K562 (cell line): ENCODE data around the gene MAGI2. TPM values are rescaled to one million over a fixed set of nuclear protein-coding genes. Genes with fewer than 3 reads are reported as not detected.

Experiments
- ATAC-seq: fragments of 200-7000 bp; cut with Tn5 transposase; 3 replicates; pipeline ENCODE4 v1.9.1; 2020; ENCODE audit warnings: moderate library complexity
- BruUV-seq: library from RNA; stranded (reverse); fragments of 400-500 nt; replicated peaks from 2 replicates; lab custom pipeline; 2021; lab: Mats Ljungman, UMichigan
- CTCF ChIA-PET: fragments of 300-600 bp; formaldehyde crosslinking; extraction: SDS; loops from one replicate; lab custom pipeline; 2021; ENCODE audit warnings: low intra/inter-chr PET ratio; lab: Yijun Ruan, JAX
- POLR2A ChIA-PET: fragments of 300-600, 350-650 bp; sonication (Branson Sonifier 250); formaldehyde crosslinking; extraction: SDS; loops from one replicate; lab custom pipeline; 2021; ENCODE audit warnings: antibody characterized with exemption, inconsistent platforms; lab: Yijun Ruan, JAX
- DNase-seq, 4 experiments: peaks; one replicate each; pipeline versions ENCODE4 v3.0.0 to v3.0.0-alpha.2; 2011 to 2018; ENCODE audit warnings: low spot score in 3 of 4, mixed read lengths in 3 of 4; ENCODE audit errors: extremely low read depth in 1 of 4
- FAIRE-seq: peaks from 2 replicates; lab custom pipeline; 2011; peaks lifted over from hg19 to GRCh38; lab: Jason Lieb, UNC
- H2AFZ ChIP-seq: 2 replicates; pipeline ENCODE4 v1.6.0; 2011; ENCODE audit warnings: low read depth, low read length, control low read depth, inconsistent platforms
- H3K27ac ChIP-seq: fragments of 200-600 bp; 3 replicates; pipeline ENCODE4 v1.8.0; 2011; ENCODE audit warnings: low read depth, mild to moderate bottlenecking, control low read depth, inconsistent platforms, low read length, moderate library complexity, mixed read lengths; ENCODE audit errors: extremely low read depth
- H3K27me3 ChIP-seq, 2 experiments: fragments of 300-600 bp in 1 of 2; 2 replicates in 1 of 2; 3 replicates in 1 of 2; pipeline versions ENCODE4 v1.6.0 to v1.8.0; 2011; ENCODE audit warnings: inconsistent platforms in 2 of 2, low read length in 2 of 2, mild to moderate bottlenecking in 1 of 2, mixed read lengths in 1 of 2, moderate library complexity in 1 of 2; ENCODE audit not compliant: control insufficient read depth in 2 of 2, insufficient read depth in 2 of 2
- H3K36me3 ChIP-seq: fragments of 300-600 bp; 3 replicates; pipeline ENCODE4 v1.8.0; 2011; ENCODE audit warnings: mild to moderate bottlenecking, low read length, inconsistent platforms; ENCODE audit not compliant: control insufficient read depth, insufficient read depth
- H3K4me1 ChIP-seq, 2 experiments: fragments of 200-600 bp in 1 of 2; replicated peaks in 1 of 2; 2 replicates in 1 of 2; 3 replicates in 1 of 2; pipeline versions ENCODE4 v1.5.1 to v1.8.0; 2011; ENCODE audit warnings: inconsistent platforms in 2 of 2, low read length in 2 of 2, mild to moderate bottlenecking in 1 of 2, mixed read lengths in 1 of 2, moderate library complexity in 1 of 2; ENCODE audit not compliant: control insufficient read depth in 2 of 2, insufficient read depth in 2 of 2
- H3K4me2 ChIP-seq: 2 replicates; pipeline ENCODE4 v1.6.1; 2011; ENCODE audit warnings: low read length, control low read depth, inconsistent platforms, mixed read lengths; ENCODE audit not compliant: insufficient read depth
- H3K4me3 ChIP-seq: fragments of 200-600 bp; sonication (generic), shearing (Covaris generic); 2 replicates; pipeline ENCODE4 v1.5.1; 2016; ENCODE audit warnings: control low read depth, inconsistent platforms
- H3K79me2 ChIP-seq: fragments of 200-600 bp; 3 replicates; pipeline ENCODE4 v1.8.0; 2011; ENCODE audit warnings: low read length, inconsistent platforms; ENCODE audit not compliant: control insufficient read depth, insufficient read depth
- H3K9ac ChIP-seq, 2 experiments: 2 replicates each; pipeline versions ENCODE4 v1.6.0 to v1.6.1; 2011; ENCODE audit warnings: low read depth in 2 of 2, low read length in 2 of 2, control low read depth in 1 of 2, inconsistent platforms in 1 of 2, mild to moderate bottlenecking in 1 of 2, mixed read lengths in 1 of 2; ENCODE audit not compliant: insufficient read depth in 1 of 2
- H3K9me1 ChIP-seq: one replicate; pipeline ENCODE4 v1.6.0; 2011; ENCODE audit warnings: inconsistent platforms, mild to moderate bottlenecking, low read length, moderate library complexity; ENCODE audit not compliant: control insufficient read depth, insufficient read depth
- H3K9me3 ChIP-seq: replicated peaks from 2 replicates; pipeline ENCODE4 v1.5.1; 2011; ENCODE audit warnings: low read depth, low read length, inconsistent platforms; ENCODE audit not compliant: control insufficient read depth, insufficient read depth
- H4K20me1 ChIP-seq: replicated peaks from 2 replicates; pipeline ENCODE4 v1.6.1; 2011; ENCODE audit warnings: low read length, inconsistent platforms, mixed read lengths; ENCODE audit not compliant: control insufficient read depth, insufficient read depth
- BACH1 ChIP-seq: fragments of 200-800 bp; sonication (Bioruptor generic); IDR thresholded peaks from 2 replicates; pipeline ENCODE4 v1.6.1; 2016; ENCODE audit warnings: missing genetic modification characterization, missing compliant biosample characterization
- DIDO1 ChIP-seq: fragments of 450-650 bp; IDR thresholded peaks from 2 replicates; pipeline ENCODE4 v1.6.1; 2016; ENCODE audit warnings: low read depth, missing biosample characterization, missing genetic modification characterization
- E2F5 ChIP-seq: sonication (generic); formaldehyde crosslinking; IDR thresholded peaks from 2 replicates; pipeline ENCODE4 v1.8.0; 2022; ENCODE audit warnings: mild to moderate bottlenecking, missing genetic modification reagents
- SMARCC2 ChIP-seq: fragments of 450-650 bp; IDR thresholded peaks from 2 replicates; pipeline ENCODE4 v1.6.1; 2017; ENCODE audit warnings: antibody characterized with exemption, moderate library complexity, mild to moderate bottlenecking, low read depth
- SREBF1 ChIP-seq: fragments of 150-350 bp; IDR thresholded peaks from 2 replicates; pipeline ENCODE4 v1.6.1; 2014; ENCODE audit warnings: antibody characterized with exemption, low read depth, low read length, borderline replicate concordance
- TAF9B ChIP-seq: fragments of 450-650 bp; IDR thresholded peaks from 2 replicates; pipeline ENCODE4 v1.6.1; 2018; ENCODE audit warnings: mild to moderate bottlenecking; ENCODE audit not compliant: partially characterized antibody
- TRIM28 ChIP-seq: fragments of 450-650 bp; IDR thresholded peaks from 2 replicates; pipeline ENCODE4 v1.6.1; 2017
- U2AF1 ChIP-seq: fragments of 200-400 bp; formaldehyde crosslinking; optimal IDR thresholded peaks from 2 replicates; pipeline ENCODE3; 2017; ENCODE audit warnings: mild to moderate bottlenecking, low read depth, low read length, moderate library complexity
- ZNF12 ChIP-seq: sonication (generic); formaldehyde crosslinking; IDR thresholded peaks from 2 replicates; pipeline ENCODE4 v1.4.0; 2020; ENCODE audit warnings: mild to moderate bottlenecking, missing genetic modification reagents
- ZNF23 ChIP-seq: fragments of 250-450 bp; sonication (Bioruptor Pico); IDR thresholded peaks from 2 replicates; pipeline ENCODE4 v1.4.0; 2020; ENCODE audit warnings: mild to moderate bottlenecking
- ZNF24 ChIP-seq: fragments of 450-650 bp; IDR thresholded peaks from 2 replicates; pipeline ENCODE4 v1.6.1; 2016
- ZNF354B ChIP-seq: fragments of 250-450 bp; sonication (Bioruptor Pico); IDR thresholded peaks from 2 replicates; pipeline ENCODE4 v1.4.0; 2020
- ZNF766 ChIP-seq: fragments of 200-800 bp; sonication (Bioruptor generic); conservative IDR thresholded peaks from 2 replicates; pipeline ENCODE4 v1.6.1; 2016; ENCODE audit warnings: missing genetic modification characterization, missing compliant biosample characterization
- WGBS: fragments of 100-300 bp; shearing (Covaris generic); methylation state at CpG from one replicate; pipeline ENCODE4 v1.1.6; 2016; ENCODE audit warnings: low coverage, mixed read lengths; ENCODE audit not compliant: insufficient coverage; ENCODE audit errors: missing lambda C conversion rate; 5-methylcytosine and 5-hydroxymethylcytosine counted together
- in situ Hi-C: fragments of 300-500 bp; cut with MboI; formaldehyde crosslinking; loops from 4 replicates; pipeline ENCODE4 v1.15.0; 2018; ENCODE audit warnings: inconsistent platforms, mixed read lengths
- intact Hi-C: fragments of 100-400 bp; cut with micrococcal nuclease; formaldehyde crosslinking; loops from 2 replicates; pipeline ENCODE4 v1.14.2; 2022
- polyA plus RNA-seq, 8 experiments: library from polyadenylated mRNA; depleted of rRNA in 4 of 8; stranded (reverse) in 5 of 8; unstranded in 3 of 8; fragments of >200 nt; fragmentation: Nextera tagmentation in 2 of 8; fragmentation: Illumina TruSeq in 1 of 8; extraction: Ambion mirVana in 2 of 8; extraction: Trizol in 1 of 8; gene quantifications; 2 replicates each; pipeline versions ENCODE4 v1.2.1 to v1.2.3, GENCODE V29; 2011 to 2014; ENCODE audit warnings: inconsistent platforms in 1 of 8, missing spikeins in 1 of 8
- total RNA-seq, 7 experiments: library from RNA; depleted of rRNA in 6 of 7; stranded (reverse); fragments of >200 nt in 6 of 7; fragmentation: Illumina TruSeq in 2 of 7; extraction: Trizol in 2 of 7; gene quantifications; 2 replicates each; pipeline versions ENCODE4 v1.2.1 to v1.2.3, GENCODE V29; 2011 to 2021; ENCODE audit warnings: low replicate concordance in 1 of 7
- TF ChIP-seq, protein P1 (sequence below): sonication (generic); formaldehyde crosslinking; IDR thresholded peaks from 2 replicates; pipeline ENCODE4 v1.5.0; 2020; ENCODE audit warnings: missing genetic modification reagents
- TF ChIP-seq, protein P2 (sequence below): fragments of 450-650 bp; formaldehyde crosslinking; IDR thresholded peaks from 2 replicates; pipeline ENCODE4 v1.4.0; 2020; ENCODE audit warnings: mild to moderate bottlenecking, moderate library complexity
- TF ChIP-seq, protein P3 (sequence below), 2 experiments: fragments of 450-650 bp; IDR thresholded peaks; 2 replicates each; pipeline ENCODE4 v1.6.1; 2016
- TF ChIP-seq, protein P4 (sequence below), 2 experiments: fragments of 250-450 bp in 1 of 2; fragments of 450-650 bp in 1 of 2; sonication (Bioruptor Pico) in 1 of 2; IDR thresholded peaks; 2 replicates each; pipeline versions ENCODE4 v1.6.1 to v1.8.0; 2016 to 2021; ENCODE audit warnings: mild to moderate bottlenecking in 2 of 2, moderate library complexity in 2 of 2, missing compliant biosample characterization in 1 of 2, missing genetic modification characterization in 1 of 2

MAGI2 gene
- total and polyA plus RNA-seq, 9 of the 15 experiments (the other 6 are each of a cell fraction or from before 2014, with no cell fraction given) = 0.27 to 1.4 (median 0.70) TPM

- Histone ChIP-seq H2AFZ (no peak overlapping the region), H3K9ac (no peak overlapping the region), H3K9me1 (no peaks in the 10 kb centered on the region), H3K79me2 (no peaks in the 10 kb centered on the region), H3K9me3 (0 out of 2 replicates have a peak, but pooled peaks cover 1% of the 10 kb centered on the region), H3K4me2 (no peak overlapping the region), H3K27ac (no peak overlapping the region), H4K20me1 (no peaks in the 10 kb centered on the region), H3K36me3 (no peaks in the 10 kb centered on the region), H3K27me3 (no peaks in the 10 kb centered on the region), H3K4me3 (no peak overlapping the region), H3K4me1 (no peaks in the 10 kb centered on the region)
- BruUV-seq = no TSS peak
- CTCF ChIA-PET = no interaction called here
- in situ Hi-C loops = no loop called here
- intact Hi-C loops = no loop called here
- DNase-seq (no peak), ATAC-seq (no peak), FAIRE-seq (no peak)
- TF ChIP-seq BACH1 (no peak), ZNF354B (no peak), SREBF1 (no peak), TAF9B (no peak), SMARCC2 (no peak), ZNF24 (no peak), E2F5 (CRISPR knock-in tag) (no peak), DIDO1 (tag) (no peak), ZNF23 (CRISPR knock-in tag) (no peak), ZNF766 (CRISPR knock-in tag) (no peak), ZNF12 (CRISPR knock-in tag) (no peak), U2AF1 (no peak), TRIM28 (no peak)
- TF ChIP-seq, protein P1, sequence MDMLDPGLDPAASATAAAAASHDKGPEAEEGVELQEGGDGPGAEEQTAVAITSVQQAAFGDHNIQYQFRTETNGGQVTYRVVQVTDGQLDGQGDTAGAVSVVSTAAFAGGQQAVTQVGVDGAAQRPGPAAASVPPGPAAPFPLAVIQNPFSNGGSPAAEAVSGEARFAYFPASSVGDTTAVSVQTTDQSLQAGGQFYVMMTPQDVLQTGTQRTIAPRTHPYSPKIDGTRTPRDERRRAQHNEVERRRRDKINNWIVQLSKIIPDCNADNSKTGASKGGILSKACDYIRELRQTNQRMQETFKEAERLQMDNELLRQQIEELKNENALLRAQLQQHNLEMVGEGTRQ (CRISPR knock-in tag) = no peak
- TF ChIP-seq, protein P2, sequence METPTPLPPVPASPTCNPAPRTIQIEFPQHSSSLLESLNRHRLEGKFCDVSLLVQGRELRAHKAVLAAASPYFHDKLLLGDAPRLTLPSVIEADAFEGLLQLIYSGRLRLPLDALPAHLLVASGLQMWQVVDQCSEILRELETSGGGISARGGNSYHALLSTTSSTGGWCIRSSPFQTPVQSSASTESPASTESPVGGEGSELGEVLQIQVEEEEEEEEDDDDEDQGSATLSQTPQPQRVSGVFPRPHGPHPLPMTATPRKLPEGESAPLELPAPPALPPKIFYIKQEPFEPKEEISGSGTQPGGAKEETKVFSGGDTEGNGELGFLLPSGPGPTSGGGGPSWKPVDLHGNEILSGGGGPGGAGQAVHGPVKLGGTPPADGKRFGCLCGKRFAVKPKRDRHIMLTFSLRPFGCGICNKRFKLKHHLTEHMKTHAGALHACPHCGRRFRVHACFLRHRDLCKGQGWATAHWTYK (CRISPR knock-in tag) = no peak
- TF ChIP-seq, protein P3, sequence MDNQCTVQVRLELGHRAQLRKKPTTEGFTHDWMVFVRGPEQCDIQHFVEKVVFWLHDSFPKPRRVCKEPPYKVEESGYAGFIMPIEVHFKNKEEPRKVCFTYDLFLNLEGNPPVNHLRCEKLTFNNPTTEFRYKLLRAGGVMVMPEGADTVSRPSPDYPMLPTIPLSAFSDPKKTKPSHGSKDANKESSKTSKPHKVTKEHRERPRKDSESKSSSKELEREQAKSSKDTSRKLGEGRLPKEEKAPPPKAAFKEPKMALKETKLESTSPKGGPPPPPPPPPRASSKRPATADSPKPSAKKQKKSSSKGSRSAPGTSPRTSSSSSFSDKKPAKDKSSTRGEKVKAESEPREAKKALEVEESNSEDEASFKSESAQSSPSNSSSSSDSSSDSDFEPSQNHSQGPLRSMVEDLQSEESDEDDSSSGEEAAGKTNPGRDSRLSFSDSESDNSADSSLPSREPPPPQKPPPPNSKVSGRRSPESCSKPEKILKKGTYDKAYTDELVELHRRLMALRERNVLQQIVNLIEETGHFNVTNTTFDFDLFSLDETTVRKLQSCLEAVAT (IDR thresholded peaks at IDR 0.05) = no peak
- TF ChIP-seq, protein P4, sequence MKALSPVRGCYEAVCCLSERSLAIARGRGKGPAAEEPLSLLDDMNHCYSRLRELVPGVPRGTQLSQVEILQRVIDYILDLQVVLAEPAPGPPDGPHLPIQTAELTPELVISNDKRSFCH (CRISPR knock-in tag; IDR thresholded peaks at IDR 0.05) = no peak
- TF ChIP-seq, protein P4 (tag; IDR thresholded peaks at IDR 0.05) = no peak
- POLR2A ChIA-PET = no interaction called here
- WGBS = 0% methylated on average over 3 of the region's 3 CpGs
Measured at GRCh38 chr7:79137942-79138341, 315.5 kb downstream of the MAGI2 start.
